Measurements from ENCODE around the gene OLIG2. TPM values are rescaled to one million over a fixed set of nuclear protein-coding genes. Genes with fewer than 3 reads are reported as not detected.

The OLIG2 gene
- total RNA-seq, 1 donor from 2014 or later = 0.72 TPM

DNA sequence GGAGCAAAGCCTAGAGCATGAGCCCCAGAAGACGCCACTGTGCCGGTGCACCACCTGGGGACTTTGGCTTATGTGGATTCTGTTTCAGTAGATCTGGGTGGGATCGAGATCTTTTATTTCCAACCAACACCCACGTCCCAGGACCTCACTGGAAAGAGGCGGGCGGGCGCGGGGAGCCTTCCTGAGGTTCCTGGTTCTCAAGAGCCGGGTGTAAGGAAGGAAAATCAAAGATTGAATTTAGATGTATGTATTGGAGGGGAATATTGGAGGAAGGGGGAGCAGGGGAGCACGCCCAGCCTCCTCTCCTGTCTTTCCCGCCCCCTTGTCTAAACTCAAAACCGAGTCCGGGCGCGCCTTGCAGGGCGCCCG lies 6.2 kb upstream of the OLIG2 start:
- Mint-ChIP-seq H3K4me3 (ENCODE audit: low read depth) (peak overlapping the region; percentile 43), H3K27me3 (peaks cover 91% of the 10 kb centered on the region), H3K27ac (no peak overlapping the region), H3K36me3 (ENCODE audit: insufficient read depth) (no peaks in the 10 kb centered on the region), H3K4me1 (ENCODE audit: low read depth) (peaks cover 7% of the 10 kb centered on the region), H3K9me3 (ENCODE audit: low read depth) (no peaks in the 10 kb centered on the region)
- no peak for DNase-seq (ENCODE audit: low spot score, unreplicated experiment)
- TF ChIP-seq CTCF (IDR thresholded peaks at IDR 0.05; ENCODE audit: unreplicated experiment) = no peak

GRCh38 chr21:33019885-33020557 lies 5.7 kb upstream of the OLIG2 start:
- H3K27ac Mint-ChIP-seq = no peak overlapping the region
- H3K27me3 Mint-ChIP-seq = peaks cover 91% of the 10 kb centered on the region
- H3K4me1 Mint-ChIP-seq (ENCODE audit: low read depth) = peaks cover 7% of the 10 kb centered on the region
- no peaks in the 10 kb centered on the region for H3K9me3 Mint-ChIP-seq (ENCODE audit: low read depth)
- no peaks in the 10 kb centered on the region for H3K36me3 Mint-ChIP-seq (ENCODE audit: insufficient read depth)
- no peak for TF ChIP-seq CTCF (IDR thresholded peaks at IDR 0.05; ENCODE audit: unreplicated experiment)
- H3K4me3 Mint-ChIP-seq (ENCODE audit: low read depth) = peak overlapping the region; percentile 48
- DNase-seq (ENCODE audit: low spot score, unreplicated experiment) = no peak

DNA sequence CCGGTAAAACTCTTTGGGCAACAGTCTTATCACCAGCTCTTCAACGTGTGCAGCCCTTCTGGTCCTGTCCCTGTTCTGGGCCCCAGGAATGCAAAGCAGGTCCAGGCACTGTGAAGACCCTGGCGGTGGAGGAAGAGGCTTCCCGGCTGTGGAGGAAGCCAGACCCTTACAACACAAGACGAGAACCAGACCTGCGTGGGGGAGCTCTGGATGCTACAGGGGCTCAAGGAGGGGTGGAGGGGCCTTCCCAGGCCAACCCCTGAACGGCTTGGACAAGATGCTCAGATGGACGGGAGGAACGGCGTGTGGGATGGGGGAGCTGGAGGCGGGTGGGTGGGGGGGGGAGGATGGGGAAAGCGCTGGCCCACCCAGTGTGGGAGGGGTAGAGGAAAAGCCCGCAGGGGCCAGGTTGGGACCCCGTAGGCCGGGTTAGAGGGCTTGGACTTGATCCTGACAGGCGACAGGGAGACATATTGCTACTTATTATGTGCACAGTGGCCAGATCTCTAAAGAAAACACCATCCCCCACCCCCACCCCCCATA lies 5.1 kb upstream of the OLIG2 start:
- TF ChIP-seq CTCF (IDR thresholded peaks at IDR 0.05; ENCODE audit: unreplicated experiment) = no peak
- H3K4me3 Mint-ChIP-seq (ENCODE audit: low read depth) = peak overlapping the region; percentile 48
- DNase-seq (ENCODE audit: low spot score, unreplicated experiment) = no peak
- H3K36me3 Mint-ChIP-seq (ENCODE audit: insufficient read depth) = no peaks in the 10 kb centered on the region
- H3K27ac Mint-ChIP-seq = no peak overlapping the region
- H3K4me1 Mint-ChIP-seq (ENCODE audit: low read depth) = peaks cover 7% of the 10 kb centered on the region
- no peaks in the 10 kb centered on the region for H3K9me3 Mint-ChIP-seq (ENCODE audit: low read depth)
- H3K27me3 Mint-ChIP-seq = peaks cover 89% of the 10 kb centered on the region

- Mint-ChIP-seq H3K4me3 (ENCODE audit: low read depth) (no peak overlapping the region), H3K27ac (no peak overlapping the region), H3K4me1 (ENCODE audit: low read depth) (peaks cover 9% of the 10 kb centered on the region), H3K27me3 (peaks cover 89% of the 10 kb centered on the region), H3K36me3 (ENCODE audit: insufficient read depth) (no peaks in the 10 kb centered on the region), H3K9me3 (ENCODE audit: low read depth) (no peaks in the 10 kb centered on the region)
- no peak for TF ChIP-seq CTCF (IDR thresholded peaks at IDR 0.05; ENCODE audit: unreplicated experiment)
- no peak for DNase-seq (ENCODE audit: low spot score, unreplicated experiment)
Observed at GRCh38 chr21:33021150-33021549, 4.6 kb upstream of the OLIG2 start.

- H3K4me1 Mint-ChIP-seq (ENCODE audit: low read depth) = peaks cover 9% of the 10 kb centered on the region
- no peaks in the 10 kb centered on the region for H3K9me3 Mint-ChIP-seq (ENCODE audit: low read depth)
- H3K27me3 Mint-ChIP-seq = peaks cover 89% of the 10 kb centered on the region
- no peak for DNase-seq (ENCODE audit: low spot score, unreplicated experiment)
- H3K36me3 Mint-ChIP-seq (ENCODE audit: insufficient read depth) = no peaks in the 10 kb centered on the region
- no peak for TF ChIP-seq CTCF (IDR thresholded peaks at IDR 0.05; ENCODE audit: unreplicated experiment)
- H3K4me3 Mint-ChIP-seq (ENCODE audit: low read depth) = no peak overlapping the region
- H3K27ac Mint-ChIP-seq = no peak overlapping the region
Observed at GRCh38 chr21:33021667-33022066, 4.1 kb upstream of the OLIG2 start.

Data from progenitor cell of endocrine pancreas (in vitro differentiated cells).